Lower leg skin (tissue), 4 donors: ENCODE results near the gene LDHAL6B. TPM values are rescaled to one million over a fixed set of nuclear protein-coding genes. Genes with fewer than 3 reads are reported as not detected.

ENCODE experiments used
- DNase-seq, 2 donors: peaks; one replicate each; pipeline ENCODE4 v3.0.0-alpha.2; 2019; ENCODE audit warnings: low spot score in 2 of 2
- H3K4me3 ChIP-seq: fragments of 200-600 bp; sonication (generic); 2 replicates; pipeline ENCODE4 v1.5.1; 2017; ENCODE audit warnings: mild to moderate bottlenecking, low read depth; ENCODE audit not compliant: poor library complexity, severe bottlenecking
- CTCF ChIP-seq, 3 donors: fragments of 450-650 bp; IDR thresholded peaks; one replicate each; pipeline ENCODE4 v1.5.1; 2016; ENCODE audit warnings: antibody characterized with exemption in 3 of 3, mild to moderate bottlenecking in 3 of 3, moderate library complexity in 2 of 3
- POLR2A ChIP-seq, 2 donors: fragments of 450-650 bp; IDR thresholded peaks; one replicate each; pipeline ENCODE4 v1.6.1; 2016 to 2017; ENCODE audit warnings: antibody characterized with exemption in 2 of 2, mild to moderate bottlenecking in 1 of 2, moderate library complexity in 1 of 2
- WGBS, 2 donors: methylation state at CpG; one replicate each; pipeline ENCODE4 v1.1.5; 2018; 5-methylcytosine and 5-hydroxymethylcytosine counted together
- intact Hi-C: fragments of 100-400 bp; cut with DNase I; formaldehyde crosslinking; loops from one replicate; pipeline ENCODE4 v1.15.0; 2023; ENCODE audit warnings: low total_unique reads
- total RNA-seq, 4 donors: library from RNA; depleted of rRNA; stranded (reverse); fragments of >200 nt; gene quantifications; one replicate each; pipeline ENCODE4 v1.1.0, GENCODE V29; 2016

LDHAL6B gene
- total RNA-seq = not detected

GRCh38 chr15:59206623-59207183, at the start of gene LDHAL6B:
TSS of gene LDHAL6B (plus strand) at chr15:59206843. CDS start at chr15:59206941, 98 bp downstream.
- WGBS, 2 donors = 94 to 97% methylated on average over 30 of the region's 30 CpGs
- no peak for DNase-seq
- no peak for TF ChIP-seq POLR2A (IDR thresholded peaks at IDR 0.05)
- TF ChIP-seq CTCF (IDR thresholded peaks at IDR 0.05) = no peak
- H3K4me3 ChIP-seq = no peak within 1 kb of the TSS
- intact Hi-C loops = no loop called here

- no peak overlapping the region for H3K4me3 ChIP-seq
- DNase-seq = no peak
- intact Hi-C loops = no loop called here
- TF ChIP-seq CTCF (IDR thresholded peaks at IDR 0.05) (no peak), POLR2A (IDR thresholded peaks at IDR 0.05) (no peak)
- 92 to 97% methylated on average over 5 of the region's 5 CpGs for WGBS, 2 donors
Measured at GRCh38 chr15:59157396-59157795, 49.2 kb upstream of the LDHAL6B start.

GRCh38 chr15:59157840-59158700, 48.6 kb upstream of the LDHAL6B start:
- intact Hi-C loops = no loop called here
- TF ChIP-seq POLR2A (IDR thresholded peaks at IDR 0.05) (no peak), CTCF (IDR thresholded peaks at IDR 0.05) (no peak)
- DNase-seq = no peak
- 66 to 70% methylated on average over 9 of the region's 9 CpGs for WGBS, 2 donors
- H3K4me3 ChIP-seq = no peak overlapping the region

- H3K4me3 ChIP-seq = no peak overlapping the region
- TF ChIP-seq CTCF (IDR thresholded peaks at IDR 0.05) (no peak), POLR2A (IDR thresholded peaks at IDR 0.05) (no peak)
- intact Hi-C loops = no loop called here
- DNase-seq = no peak
- 55 to 59% methylated on average over 7 of the region's 7 CpGs for WGBS, 2 donors
Measured at GRCh38 chr15:59158701-59159034, 48.0 kb upstream of the LDHAL6B start.

- DNase-seq = no peak
- intact Hi-C loops = no loop called here
- 79% methylated on average over 8 to 9 of the region's 9 CpGs for WGBS, 2 donors
- no peak for TF ChIP-seq POLR2A (IDR thresholded peaks at IDR 0.05)
- no peak for TF ChIP-seq CTCF (IDR thresholded peaks at IDR 0.05)
- H3K4me3 ChIP-seq = no peak overlapping the region
Measured at GRCh38 chr15:59159210-59159609, 47.4 kb upstream of the LDHAL6B start.
